ENCODE results near the gene AKR1C2.
"Not testable (repeated sequence)": the region's sequence is repeated elsewhere in the genome, so short reads cannot be mapped to it uniquely, and the experiment has no call there.

The AKR1C2 gene

GRCh38 chr10:4962876-4963814 lies 40.5 kb downstream of the AKR1C2 start, which contains the start of gene AKR1C1:
AKR1C1 (plus strand) TSS chr10:4963415; CDS start chr10:4963445, 30 bp downstream.
- H3K27me3 ChIP-seq; H3K4me1 ChIP-seq; H3K36me3 ChIP-seq; DNase-seq; H3K27ac ChIP-seq; intact Hi-C loops (cut with DNase I; ENCODE audit: low total_unique reads); H3K9me3 ChIP-seq: not testable (repeated sequence)
- peak within 1 kb of the TSS; percentile 24 to 33 for H3K4me3 ChIP-seq

GRCh38 chr10:4962308-4962707 lies 41.3 kb downstream of the AKR1C2 start:
- DNase-seq; intact Hi-C loops (cut with DNase I; ENCODE audit: low total_unique reads); H3K4me3 ChIP-seq; H3K9me3 ChIP-seq; H3K36me3 ChIP-seq; H3K27me3 ChIP-seq; H3K4me1 ChIP-seq; H3K27ac ChIP-seq: not testable (repeated sequence)

- H3K36me3 ChIP-seq; H3K27me3 ChIP-seq; intact Hi-C loops (cut with DNase I; ENCODE audit: low total_unique reads); H3K9me3 ChIP-seq; H3K4me1 ChIP-seq; H3K4me3 ChIP-seq; H3K27ac ChIP-seq; DNase-seq: not testable (repeated sequence)
Measured at GRCh38 chr10:4961558-4961957, 42.1 kb downstream of the AKR1C2 start.

GRCh38 chr10:4956955-4957645 lies 46.6 kb downstream of the AKR1C2 start:
- H3K36me3 ChIP-seq; intact Hi-C loops (cut with DNase I; ENCODE audit: low total_unique reads); H3K27me3 ChIP-seq; H3K9me3 ChIP-seq; H3K4me3 ChIP-seq; H3K27ac ChIP-seq; DNase-seq; H3K4me1 ChIP-seq: not testable (repeated sequence)

- intact Hi-C loops (cut with DNase I; ENCODE audit: low total_unique reads); H3K4me3 ChIP-seq; H3K27ac ChIP-seq; H3K4me1 ChIP-seq; H3K27me3 ChIP-seq; H3K36me3 ChIP-seq; H3K9me3 ChIP-seq; DNase-seq: not testable (repeated sequence)
Measured at GRCh38 chr10:4956088-4956487, 47.6 kb downstream of the AKR1C2 start.

- Histone ChIP-seq H3K36me3 (no peaks in the 10 kb centered on the region), H3K27me3 (no peaks in the 10 kb centered on the region), H3K9me3 (no peaks in the 10 kb centered on the region), H3K27ac (no peak overlapping the region), H3K4me1 (peaks cover 0 to 11% (median 8%) of the 10 kb centered on the region in 4 donors), H3K4me3 (no peak overlapping the region)
- intact Hi-C loops (cut with DNase I; ENCODE audit: low total_unique reads), result no loop called here
- TF ChIP-seq CTCF (IDR thresholded peaks at IDR 0.05), result no peak
- no peak for DNase-seq
Measured at GRCh38 chr10:4953405-4953804, 50.3 kb downstream of the AKR1C2 start.

- H3K4me3 ChIP-seq; intact Hi-C loops (cut with DNase I; ENCODE audit: low total_unique reads); H3K27me3 ChIP-seq; H3K9me3 ChIP-seq; H3K27ac ChIP-seq; DNase-seq; H3K36me3 ChIP-seq: not testable (repeated sequence)
- peaks cover 0 to 26% (median 16%) of the 10 kb centered on the region in 4 donors for H3K4me1 ChIP-seq
Measured at GRCh38 chr10:4951512-4952162, 52.0 kb downstream of the AKR1C2 start.

- no peaks in the 10 kb centered on the region for H3K36me3 ChIP-seq
- intact Hi-C loops (cut with DNase I; ENCODE audit: low total_unique reads), result loop anchor here (10.0 kb wide), 1 partner anchor 127 kb away; no protein-coding TSS in a partner anchor
- no peak overlapping the region for H3K4me3 ChIP-seq
- peak; percentile 64 to 78 for DNase-seq
- H3K9me3 ChIP-seq, result no peaks in the 10 kb centered on the region
- peaks cover 0 to 62% (median 35%) of the 10 kb centered on the region in 4 donors for H3K4me1 ChIP-seq
- no peak for TF ChIP-seq CTCF (IDR thresholded peaks at IDR 0.05)
- no peaks in the 10 kb centered on the region for H3K27me3 ChIP-seq
- peak overlapping the region; percentile 79 to 82 for H3K27ac ChIP-seq
Measured at GRCh38 chr10:4947635-4948596, 55.7 kb downstream of the AKR1C2 start.
